ENCODE measurements around the gene C11orf52.
"Not testable (repeated sequence)": the region's sequence is repeated elsewhere in the genome, so short reads cannot be mapped to it uniquely, and the experiment has no call there.

C11orf52 gene

GRCh38 chr11:111923351-111923788 is 4.7 kb downstream of the C11orf52 start:
- DNase-seq: no peak
- no peaks in the 10 kb centered on the region for H3K9me3 Mint-ChIP-seq
- no peak overlapping the region for H3K27ac Mint-ChIP-seq
- no peak overlapping the region for H3K4me3 Mint-ChIP-seq
- H3K4me1 Mint-ChIP-seq (ENCODE audit: low read depth): peaks cover 16% of the 10 kb centered on the region
- H3K36me3 Mint-ChIP-seq (ENCODE audit: low read depth): no peaks in the 10 kb centered on the region
- H3K27me3 Mint-ChIP-seq: no peaks in the 10 kb centered on the region

GRCh38 chr11:111923951-111924350 is 5.2 kb downstream of the C11orf52 start:
- Mint-ChIP-seq H3K4me3 (no peak overlapping the region), H3K27ac (no peak overlapping the region), H3K27me3 (no peaks in the 10 kb centered on the region), H3K4me1 (ENCODE audit: low read depth) (peaks cover 16% of the 10 kb centered on the region), H3K36me3 (ENCODE audit: low read depth) (no peaks in the 10 kb centered on the region), H3K9me3 (no peaks in the 10 kb centered on the region)
- no peak for DNase-seq

- DNase-seq: no peak
- Mint-ChIP-seq H3K27ac (peak overlapping the region; percentile 10), H3K4me1 (ENCODE audit: low read depth) (peaks cover 16% of the 10 kb centered on the region), H3K36me3 (ENCODE audit: low read depth) (no peaks in the 10 kb centered on the region), H3K27me3 (no peaks in the 10 kb centered on the region), H3K4me3 (no peak overlapping the region), H3K9me3 (no peaks in the 10 kb centered on the region)
Measured at GRCh38 chr11:111925953-111926352, 7.2 kb downstream of the C11orf52 start.

DNA sequence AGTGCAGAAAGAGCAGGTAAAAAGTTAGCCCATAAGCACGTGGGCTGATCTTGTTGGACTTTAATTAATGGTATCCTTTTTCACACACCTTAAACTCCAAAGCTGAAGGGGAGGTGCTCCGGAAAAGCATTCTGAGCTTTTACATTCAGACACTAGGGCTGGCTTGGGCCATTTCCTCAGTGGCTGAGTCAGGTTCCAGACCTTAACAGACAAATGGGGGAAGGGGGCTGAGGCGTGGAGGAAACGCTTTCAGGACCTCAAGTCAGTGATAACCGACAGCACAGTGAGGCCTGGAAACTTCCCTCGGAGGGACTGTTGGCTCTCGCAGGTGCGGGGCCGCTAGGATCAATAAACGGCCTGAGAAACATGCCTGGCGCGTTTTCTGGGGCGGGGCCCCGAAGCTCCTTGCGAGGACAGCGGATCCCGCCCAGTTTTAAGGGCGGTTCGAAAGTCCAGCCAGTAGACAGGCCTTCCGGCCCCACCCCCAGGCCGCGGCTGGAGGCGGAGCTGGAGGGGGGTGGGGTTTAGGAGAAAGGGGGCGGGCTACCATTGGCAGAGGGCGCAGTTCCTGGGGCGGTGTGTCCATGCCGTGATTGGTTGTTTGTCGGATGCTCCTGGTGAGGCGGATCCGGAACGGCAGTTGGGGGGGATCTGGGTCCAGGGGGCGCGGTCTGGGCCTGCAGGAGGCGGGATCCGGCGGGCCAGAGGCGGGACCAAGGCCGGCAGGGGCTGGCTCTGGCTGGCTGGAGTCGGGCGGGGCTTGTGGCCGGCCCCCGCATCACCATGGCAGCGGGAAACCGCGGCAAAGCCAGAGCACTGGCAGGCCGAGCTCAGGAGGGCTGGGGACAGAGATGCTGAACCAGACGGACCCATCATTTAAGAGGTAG is 8.0 kb downstream of the C11orf52 start:
- Mint-ChIP-seq H3K27ac (peak overlapping the region; percentile 93), H3K4me3 (peak overlapping the region; percentile 82), H3K27me3 (no peaks in the 10 kb centered on the region), H3K4me1 (ENCODE audit: low read depth) (peaks cover 18% of the 10 kb centered on the region), H3K36me3 (ENCODE audit: low read depth) (no peaks in the 10 kb centered on the region), H3K9me3 (no peaks in the 10 kb centered on the region)
- peak; percentile 99 for DNase-seq

DNA sequence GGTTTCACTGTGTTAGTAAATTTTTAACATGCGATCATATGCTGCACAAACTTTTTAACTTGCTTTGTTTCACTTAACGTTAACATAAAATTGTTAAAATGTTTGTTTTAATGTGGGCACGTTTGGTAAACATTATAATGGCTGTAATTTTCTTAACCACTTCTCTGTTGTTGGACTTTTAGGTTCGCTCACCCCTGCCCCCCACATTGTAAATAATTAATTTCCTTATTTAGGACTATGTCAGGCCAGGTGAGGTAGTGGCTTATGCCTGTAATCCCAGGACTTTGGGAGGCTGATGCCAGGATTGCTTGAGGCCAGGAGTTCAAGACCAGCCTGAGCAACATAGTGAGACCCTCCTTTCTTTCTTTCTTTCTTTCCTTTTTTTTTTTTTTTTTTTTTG is 11.8 kb downstream of the C11orf52 start:
- DNase-seq: no peak
- H3K27me3 Mint-ChIP-seq: no peaks in the 10 kb centered on the region
- H3K4me3 Mint-ChIP-seq: no peak overlapping the region
- H3K9me3 Mint-ChIP-seq: no peaks in the 10 kb centered on the region
- no peaks in the 10 kb centered on the region for H3K36me3 Mint-ChIP-seq (ENCODE audit: low read depth)
- H3K4me1 Mint-ChIP-seq (ENCODE audit: low read depth): peaks cover 45% of the 10 kb centered on the region
- H3K27ac Mint-ChIP-seq: no peak overlapping the region

DNA sequence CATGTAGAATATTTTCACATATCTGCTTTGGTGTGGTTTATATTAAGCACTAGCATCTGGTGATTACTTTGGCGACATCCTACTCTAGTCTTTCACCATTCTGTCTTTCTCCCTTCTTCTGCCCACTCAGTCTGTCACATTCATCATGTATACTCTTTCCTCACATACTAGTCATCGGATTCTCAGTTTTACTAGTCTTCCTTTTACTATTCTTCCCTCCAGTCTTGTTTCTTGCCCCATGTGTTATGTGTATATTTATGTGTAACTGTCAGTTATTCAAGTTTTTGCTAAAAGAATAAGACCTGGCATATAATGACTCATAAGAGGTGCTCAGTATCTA is 13.9 kb downstream of the C11orf52 start:
- no peak overlapping the region for H3K4me3 Mint-ChIP-seq
- no peak for DNase-seq
- H3K4me1 Mint-ChIP-seq (ENCODE audit: low read depth): peaks cover 48% of the 10 kb centered on the region
- peak overlapping the region; percentile 91 for H3K27ac Mint-ChIP-seq
- no peaks in the 10 kb centered on the region for H3K36me3 Mint-ChIP-seq (ENCODE audit: low read depth)
- no peaks in the 10 kb centered on the region for H3K27me3 Mint-ChIP-seq
- no peaks in the 10 kb centered on the region for H3K9me3 Mint-ChIP-seq

DNA sequence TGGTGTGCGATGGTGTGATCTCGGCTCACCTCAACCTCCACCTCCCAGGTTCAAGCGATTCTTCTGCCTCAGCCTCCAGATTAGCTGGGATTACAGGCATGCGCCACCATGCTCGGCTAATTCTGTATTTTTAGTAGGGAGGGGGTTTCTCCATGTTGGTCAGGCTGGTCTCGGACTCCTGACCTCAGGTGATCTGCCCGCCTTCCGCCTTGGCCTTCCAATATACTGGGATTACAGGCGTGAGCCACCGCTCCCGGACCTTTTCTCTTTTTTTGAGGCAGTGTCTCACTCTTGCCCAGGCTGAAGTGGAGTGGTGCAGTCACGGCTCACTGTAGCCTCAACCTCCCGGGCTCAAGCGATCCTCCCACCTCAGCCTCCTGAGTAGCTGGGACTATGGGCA is 14.5 kb downstream of the C11orf52 start:
- H3K4me3 Mint-ChIP-seq; H3K36me3 Mint-ChIP-seq (ENCODE audit: low read depth); H3K9me3 Mint-ChIP-seq; DNase-seq; H3K27me3 Mint-ChIP-seq: not testable (repeated sequence)
- peak overlapping the region; percentile 91 for H3K27ac Mint-ChIP-seq
- H3K4me1 Mint-ChIP-seq (ENCODE audit: low read depth): peaks cover 53% of the 10 kb centered on the region

- H3K9me3 Mint-ChIP-seq: no peaks in the 10 kb centered on the region
- DNase-seq: no peak
- H3K27ac Mint-ChIP-seq: no peak overlapping the region
- no peaks in the 10 kb centered on the region for H3K27me3 Mint-ChIP-seq
- no peaks in the 10 kb centered on the region for H3K36me3 Mint-ChIP-seq (ENCODE audit: low read depth)
- no peak overlapping the region for H3K4me3 Mint-ChIP-seq
- H3K4me1 Mint-ChIP-seq (ENCODE audit: low read depth): peaks cover 60% of the 10 kb centered on the region
Measured at GRCh38 chr11:111933872-111934271, 15.2 kb downstream of the C11orf52 start.

DNA sequence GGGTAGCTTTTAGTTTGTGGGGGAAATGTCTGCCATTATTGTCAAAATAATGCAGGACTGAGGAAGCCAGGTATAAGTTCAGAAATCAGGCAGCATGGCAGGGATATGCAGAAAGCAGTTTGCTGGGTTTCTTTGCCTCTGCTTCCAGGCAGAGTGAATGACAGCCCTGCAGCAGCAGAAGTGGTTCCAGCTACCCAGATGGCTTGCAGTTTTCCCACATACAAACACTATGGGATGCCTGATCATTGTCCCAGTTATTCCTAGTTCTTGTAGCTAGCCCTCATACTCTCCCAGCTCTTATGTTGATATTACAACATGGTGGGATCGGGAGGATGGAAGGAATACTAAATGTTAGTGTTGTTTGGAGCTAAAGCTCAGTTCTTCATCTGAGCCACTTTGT is 15.6 kb downstream of the C11orf52 start:
- H3K27ac Mint-ChIP-seq: no peak overlapping the region

GRCh38 chr11:111935317-111936039 is 16.8 kb downstream of the C11orf52 start:
- DNase-seq: no peak
- Mint-ChIP-seq H3K4me1 (ENCODE audit: low read depth) (peaks cover 71% of the 10 kb centered on the region), H3K27ac (peak overlapping the region; percentile 91)

More for the DNA sequence above, 15.6 kb downstream of the C11orf52 start:
- no peaks in the 10 kb centered on the region for H3K36me3 Mint-ChIP-seq (ENCODE audit: low read depth)
- peaks cover 64% of the 10 kb centered on the region for H3K4me1 Mint-ChIP-seq (ENCODE audit: low read depth)
- DNase-seq: no peak
- no peak overlapping the region for H3K4me3 Mint-ChIP-seq
- H3K27me3 Mint-ChIP-seq: no peaks in the 10 kb centered on the region
- no peaks in the 10 kb centered on the region for H3K9me3 Mint-ChIP-seq

GRCh38 chr11:111936040-111936540 is 17.4 kb downstream of the C11orf52 start:
- no peak for DNase-seq
- Mint-ChIP-seq H3K36me3 (ENCODE audit: low read depth) (no peaks in the 10 kb centered on the region), H3K4me1 (ENCODE audit: low read depth) (peaks cover 73% of the 10 kb centered on the region), H3K27me3 (no peaks in the 10 kb centered on the region), H3K9me3 (no peaks in the 10 kb centered on the region), H3K27ac (peak overlapping the region; percentile 91), H3K4me3 (peak overlapping the region; percentile 73)

More at GRCh38 chr11:111935317-111936039, 16.8 kb downstream of the C11orf52 start:
- Mint-ChIP-seq H3K9me3 (no peaks in the 10 kb centered on the region), H3K4me3 (peak overlapping the region; percentile 73), H3K27me3 (no peaks in the 10 kb centered on the region), H3K36me3 (ENCODE audit: low read depth) (no peaks in the 10 kb centered on the region)

DNA sequence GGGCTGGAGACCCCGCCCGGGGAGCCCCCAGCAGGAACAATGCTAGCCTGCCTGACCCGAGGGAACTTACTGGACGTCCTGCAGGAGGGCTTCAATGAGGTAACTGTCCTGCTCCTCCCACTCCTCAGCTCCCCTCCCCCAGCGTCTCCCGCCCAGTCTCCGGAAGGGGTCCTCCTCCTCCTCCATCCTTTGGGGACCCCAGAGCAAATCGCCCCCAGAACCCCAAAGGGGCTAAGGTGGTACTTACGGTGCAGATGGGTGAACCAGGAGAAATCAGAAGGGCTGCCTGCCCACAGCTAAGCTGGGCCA is 18.7 kb downstream of the C11orf52 start:
- H3K4me1 Mint-ChIP-seq (ENCODE audit: low read depth): peaks cover 80% of the 10 kb centered on the region
- no peak for DNase-seq
- H3K9me3 Mint-ChIP-seq: no peaks in the 10 kb centered on the region
- H3K27ac Mint-ChIP-seq: peak overlapping the region; percentile 89
- no peaks in the 10 kb centered on the region for H3K27me3 Mint-ChIP-seq
- peaks cover under 1% of the 10 kb centered on the region for H3K36me3 Mint-ChIP-seq (ENCODE audit: low read depth)
- peak overlapping the region; percentile 73 for H3K4me3 Mint-ChIP-seq

- H3K27me3 Mint-ChIP-seq: no peaks in the 10 kb centered on the region
- H3K4me3 Mint-ChIP-seq: peak overlapping the region; percentile 73
- peaks cover 80% of the 10 kb centered on the region for H3K4me1 Mint-ChIP-seq (ENCODE audit: low read depth)
- H3K9me3 Mint-ChIP-seq: no peaks in the 10 kb centered on the region
- DNase-seq: no peak
- peak overlapping the region; percentile 89 for H3K27ac Mint-ChIP-seq
- peaks cover 5% of the 10 kb centered on the region for H3K36me3 Mint-ChIP-seq (ENCODE audit: low read depth)
Measured at GRCh38 chr11:111937844-111938243, 19.1 kb downstream of the C11orf52 start.

- Mint-ChIP-seq H3K27ac (peak overlapping the region; percentile 89), H3K27me3 (no peaks in the 10 kb centered on the region), H3K36me3 (ENCODE audit: low read depth) (peaks cover 5% of the 10 kb centered on the region), H3K4me1 (ENCODE audit: low read depth) (peaks cover 75% of the 10 kb centered on the region), H3K4me3 (peak overlapping the region; percentile 73), H3K9me3 (no peaks in the 10 kb centered on the region)
- peak; percentile 55 for DNase-seq
Measured at GRCh38 chr11:111938687-111939160, 20.0 kb downstream of the C11orf52 start.
